ENCODE measurements around the gene DPYSL3.

- TF ChIP-seq CTCF (IDR thresholded peaks at IDR 0.05) (no peak), POLR2A (IDR thresholded peaks at IDR 0.05) (no peak)
These were observed 82.1 kb downstream of the DPYSL3 start for GRCh38 chr5:147427521-147428401.

All from tibial nerve (tissue), 3 donors.